GM03348 (cell line): ENCODE measurements around the gene MAP6.

ENCODE experiments used
- DNase-seq: peaks from one replicate; pipeline ENCODE4 v3.0.0; 2012; ENCODE audit warnings: low spot score

Gene MAP6

DNA sequence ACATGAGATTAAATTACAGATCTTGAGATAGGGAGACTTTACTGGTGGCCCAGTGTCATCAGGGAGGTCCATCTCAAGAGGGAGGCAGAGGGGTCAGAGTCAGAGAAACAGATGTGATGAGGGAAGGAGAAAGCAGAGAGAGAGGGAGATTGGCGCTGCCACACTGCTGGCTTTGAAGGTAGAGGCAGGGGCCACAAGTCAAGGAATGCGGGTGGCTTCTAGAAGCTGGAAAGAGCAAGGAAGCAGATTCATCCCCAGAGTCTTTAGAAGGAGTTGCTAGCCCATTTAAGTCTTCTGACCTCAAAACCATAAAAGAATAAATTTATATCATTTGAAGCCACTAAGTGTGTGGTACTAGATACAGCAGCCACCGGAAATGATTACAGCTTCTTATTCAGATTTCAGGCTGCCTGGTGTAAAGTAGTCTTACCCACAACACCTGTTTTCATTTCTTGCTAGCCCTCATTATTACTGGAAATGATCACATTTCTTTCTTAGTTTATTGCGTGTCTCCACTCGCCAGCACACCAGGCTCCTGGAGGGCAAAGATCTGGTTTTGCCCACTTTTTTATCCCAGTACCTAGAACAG, 119.4 kb downstream of the MAP6 start:
- no peak for DNase-seq

DNA sequence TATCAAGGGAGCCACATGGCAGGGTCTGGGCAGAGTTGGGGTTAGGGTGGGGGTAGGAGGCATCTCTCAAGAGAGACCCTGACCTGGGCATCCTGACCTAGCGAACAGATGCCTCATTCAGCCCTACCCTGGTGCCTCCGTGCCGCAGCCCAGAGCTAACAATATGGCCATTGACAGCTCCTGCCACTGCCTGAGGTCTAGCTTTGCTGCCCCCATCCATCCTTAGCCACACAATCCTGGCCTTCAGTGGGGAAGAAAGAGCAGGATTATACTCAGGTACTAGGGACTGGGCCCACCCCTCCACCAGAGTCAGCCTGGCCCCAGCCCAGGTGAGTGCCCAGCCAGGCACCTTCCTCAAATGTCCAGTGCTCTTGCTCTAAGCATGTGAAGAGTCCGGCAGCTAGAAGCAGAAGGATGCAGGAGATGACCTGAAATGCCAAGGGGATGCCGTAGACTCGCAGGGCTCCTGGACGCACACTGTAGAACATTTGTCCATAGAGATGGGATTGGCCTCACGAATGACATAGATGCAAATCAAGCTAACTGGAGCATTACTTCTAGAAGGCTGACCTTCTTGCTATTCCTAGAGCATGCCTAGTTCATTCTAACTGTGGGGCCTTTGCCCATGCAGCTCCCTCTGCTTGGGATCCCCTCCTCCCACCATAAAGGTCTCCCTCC, 120.1 kb downstream of the MAP6 start:
- no peak for DNase-seq

DNA sequence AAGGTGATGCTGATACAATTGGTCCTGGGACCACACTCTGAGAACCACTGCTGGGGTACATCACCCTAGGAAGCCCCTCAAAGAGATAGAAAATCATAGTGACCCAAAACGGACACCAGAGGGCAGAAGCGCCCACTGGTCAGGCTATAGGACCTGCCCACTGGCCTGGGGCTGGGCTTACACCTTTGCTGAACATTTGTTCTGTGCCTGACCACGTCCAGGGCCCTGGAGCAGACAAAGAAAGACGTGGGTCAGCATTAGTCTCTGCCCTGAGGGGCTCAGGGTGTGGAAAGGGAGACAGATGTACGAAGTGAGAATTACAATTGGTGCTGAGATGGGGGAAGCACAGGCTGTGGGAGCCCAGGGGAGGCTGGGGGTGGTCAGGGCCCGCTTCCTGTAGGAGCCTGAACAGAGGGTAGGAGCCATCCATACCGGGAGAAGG, 121.2 kb downstream of the MAP6 start:
- DNase-seq, result peak; percentile 88

DNA sequence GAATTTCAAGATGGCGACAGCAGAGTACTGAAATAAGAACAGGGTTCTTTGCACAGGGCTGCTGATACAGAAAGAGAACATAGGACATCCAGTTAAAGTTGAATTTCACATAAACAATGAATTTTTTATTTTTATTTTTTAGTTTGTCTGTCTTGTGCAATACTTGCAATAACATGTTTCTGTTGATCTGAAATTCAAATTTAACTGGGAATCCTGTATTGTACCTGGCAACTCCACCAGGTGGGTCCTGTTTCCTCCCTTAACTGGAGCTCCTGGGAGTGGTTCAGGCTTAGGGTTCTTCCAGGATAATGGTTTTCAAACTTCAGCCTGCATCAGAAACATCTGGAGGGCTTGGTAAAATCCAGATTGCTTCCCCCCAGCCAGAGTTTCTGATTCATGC, 121.7 kb downstream of the MAP6 start:
- no peak for DNase-seq

DNA sequence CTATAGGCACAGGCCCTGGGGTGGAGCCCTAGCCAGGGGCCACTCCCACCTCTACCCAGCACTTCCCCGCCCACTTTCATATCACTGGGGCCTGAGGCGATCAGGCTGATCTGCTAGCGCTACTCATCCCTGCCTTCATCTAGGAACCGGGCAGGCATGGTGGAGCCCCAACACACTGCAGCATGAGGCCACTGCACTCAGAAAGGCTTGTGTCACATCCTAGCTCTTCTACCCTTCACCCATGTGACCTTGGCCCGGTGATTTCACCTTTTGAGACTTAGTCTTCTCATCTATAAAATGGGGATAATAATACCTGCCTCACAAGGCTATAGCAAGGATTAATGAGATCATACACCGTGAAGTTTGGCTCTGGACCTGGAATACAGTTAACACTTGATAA, 125.0 kb downstream of the MAP6 start:
- no peak for DNase-seq

DNA sequence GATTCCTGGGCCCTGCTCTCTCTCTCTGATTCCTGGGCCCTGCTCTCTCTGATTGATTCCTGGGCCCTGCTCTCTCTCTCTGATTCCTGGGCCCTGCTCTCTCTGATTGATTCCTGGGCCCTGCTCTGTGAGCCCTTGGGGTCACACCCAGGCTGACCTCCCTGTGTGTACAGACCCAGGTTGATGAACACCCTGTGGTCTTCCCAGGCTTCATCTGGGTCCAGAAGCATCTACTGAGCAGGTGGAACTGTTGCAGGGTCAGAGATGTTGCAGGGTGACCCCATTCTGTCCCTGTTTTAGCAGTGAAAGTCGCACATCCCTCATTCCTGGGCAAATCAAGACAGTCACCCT, 126.8 kb downstream of the MAP6 start:
- DNase-seq, result no peak

DNA sequence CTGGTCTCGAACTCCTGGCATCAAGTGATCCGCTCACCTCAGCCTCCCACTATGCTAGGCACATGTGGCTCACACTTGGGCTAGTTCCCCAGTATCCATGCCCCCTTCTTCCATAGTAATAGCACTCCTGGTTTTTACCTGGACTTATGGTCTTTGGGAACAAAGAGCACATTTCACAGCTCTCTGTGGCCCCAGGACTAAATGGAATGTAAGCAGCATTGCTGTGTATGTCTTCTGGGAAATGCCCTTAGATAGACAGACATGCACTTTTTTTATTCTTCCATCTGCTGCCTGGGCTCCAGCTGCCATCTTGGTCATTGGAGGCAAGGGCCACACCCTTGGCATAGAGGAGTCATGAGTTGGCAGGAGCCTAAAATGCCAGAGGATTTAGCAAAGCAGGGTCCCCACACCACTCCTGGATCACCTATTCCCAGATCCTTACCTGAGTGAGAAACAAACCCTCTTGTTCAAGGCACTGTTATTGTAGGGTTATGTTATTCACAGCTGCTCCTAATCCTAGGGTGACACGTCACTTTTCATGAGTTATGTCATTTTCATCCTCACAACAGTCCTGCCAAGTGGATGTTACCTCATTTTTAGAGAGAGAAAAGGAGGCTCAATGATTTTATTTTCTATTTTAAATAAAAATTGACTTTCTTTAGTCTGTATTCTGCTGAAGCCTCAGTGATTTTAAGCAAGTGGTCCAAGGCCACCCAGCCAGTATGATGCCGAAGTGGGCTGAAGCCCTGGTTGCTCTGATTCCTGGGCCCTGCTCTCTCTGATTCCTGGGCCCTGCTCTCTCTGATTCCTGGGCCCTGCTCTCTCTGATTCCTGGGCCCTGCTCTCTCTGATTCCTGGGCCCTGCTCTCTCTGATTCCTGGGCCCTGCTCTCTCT, 127.4 kb downstream of the MAP6 start:
- DNase-seq, result no peak

DNA sequence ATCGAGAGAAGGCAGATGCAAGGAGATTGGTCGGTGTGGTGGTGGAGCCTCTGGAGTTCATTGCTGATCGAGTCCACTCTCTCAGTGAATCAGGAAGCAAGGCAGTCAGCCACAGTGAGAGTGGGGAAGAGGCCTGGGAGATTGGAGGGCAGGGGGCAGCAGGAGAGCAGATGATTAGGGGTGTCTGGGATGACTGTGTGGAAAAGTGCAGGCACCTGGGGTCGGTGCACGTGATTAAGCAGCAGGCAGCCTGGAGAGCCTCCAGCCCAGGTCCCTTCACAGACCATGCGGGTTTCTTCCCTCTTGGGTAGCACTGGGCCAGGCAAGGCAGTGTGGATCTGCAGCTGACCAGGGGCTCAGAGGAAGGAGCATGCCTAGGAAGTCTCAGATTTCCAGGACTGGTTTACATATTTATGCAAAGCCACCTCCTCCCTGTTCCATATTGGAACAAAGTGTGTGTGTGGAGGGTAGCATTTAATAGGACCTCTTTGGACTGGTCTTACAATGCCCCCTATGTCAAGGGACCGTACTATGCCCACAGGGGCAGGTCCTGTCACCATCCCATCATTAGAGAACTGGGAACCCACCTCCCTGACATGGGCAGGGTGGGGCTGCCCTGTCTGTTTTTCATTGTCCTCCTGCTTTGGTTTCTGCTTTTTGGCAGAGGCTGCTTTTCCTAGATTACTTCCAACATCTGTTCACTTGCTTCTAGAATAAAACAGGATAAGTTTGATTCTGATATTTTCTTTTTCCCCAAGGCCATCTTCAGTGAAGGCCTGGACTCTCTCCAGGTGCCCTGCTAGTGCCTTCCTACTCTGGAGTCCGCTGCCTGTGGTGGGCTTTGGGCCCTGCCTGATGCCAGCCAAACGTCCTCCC, 129.1 kb downstream of the MAP6 start:
- no peak for DNase-seq

DNA sequence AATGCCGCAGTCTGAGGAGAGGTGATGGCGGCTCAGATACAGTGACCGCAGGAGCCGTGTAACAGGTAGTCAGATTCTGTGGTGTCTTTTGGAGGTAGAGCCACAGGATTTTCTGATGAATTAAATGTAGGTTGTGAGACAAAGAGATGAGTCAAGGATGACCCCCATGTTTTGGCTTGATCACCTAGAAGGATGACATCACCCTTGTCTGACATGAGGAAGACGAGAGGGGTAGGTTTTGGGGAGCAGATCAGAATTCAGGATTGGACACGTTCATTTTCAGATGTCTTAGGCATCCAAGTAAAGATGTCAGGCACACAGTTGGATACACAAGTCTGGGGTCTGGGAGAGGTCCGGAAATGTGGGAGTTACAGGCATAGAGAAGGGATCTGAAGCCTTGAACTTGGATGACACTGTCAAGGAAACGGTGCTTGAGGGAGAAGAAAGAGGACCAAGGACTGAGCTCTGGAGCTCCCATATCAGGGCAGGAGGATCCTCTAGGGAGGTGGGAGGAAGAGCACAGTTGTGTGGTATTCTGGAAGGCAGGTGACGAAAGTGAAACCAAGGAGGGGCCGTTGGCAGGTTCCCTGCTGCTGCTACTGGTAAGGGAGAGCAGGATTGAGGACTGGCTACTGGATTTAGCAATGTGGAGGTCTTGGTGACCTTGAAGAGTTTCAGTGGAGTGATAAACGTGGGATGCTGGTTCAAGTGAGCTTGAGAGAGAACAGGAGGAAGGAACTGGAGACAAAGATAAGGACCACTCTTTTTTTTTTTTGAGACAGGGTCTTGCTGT, 130.5 kb downstream of the MAP6 start:
- DNase-seq, result no peak

DNA sequence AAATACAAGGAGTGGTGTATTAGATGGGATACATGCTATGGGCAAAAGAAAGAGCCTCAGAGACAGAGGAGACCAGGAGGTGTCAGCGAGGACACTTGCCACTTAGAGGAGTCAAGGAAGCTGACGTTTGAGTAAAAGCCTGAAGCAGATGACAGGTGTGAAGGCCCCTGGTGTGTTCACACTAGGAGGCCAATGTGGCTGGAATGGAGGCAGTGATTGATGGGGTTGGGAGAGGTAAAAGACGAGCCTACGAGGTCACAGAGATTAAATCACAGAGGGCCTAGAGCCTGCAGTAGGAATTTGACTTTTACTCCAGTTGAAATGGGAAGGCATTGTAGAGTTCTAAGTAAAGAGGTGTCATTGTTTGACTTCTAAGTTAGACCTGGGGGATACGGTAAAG, 131.1 kb downstream of the MAP6 start:
- DNase-seq, result no peak
